BE2C (cell line): ENCODE measurements around the gene PPM1H.

Source experiments
- DNase-seq: peaks from one replicate; pipeline ENCODE4 v3.0.0-alpha.2; 2020
- H3K27me3 ChIP-seq: fragments of 250-450 bp; sonication (Bioruptor Pico); 2 replicates; pipeline ENCODE4 v1.5.1; 2020; ENCODE audit warnings: mild to moderate bottlenecking
- H3K36me3 ChIP-seq: fragments of 250-450 bp; sonication (Bioruptor Pico); 2 replicates; pipeline ENCODE4 v1.5.1; 2020; ENCODE audit warnings: mild to moderate bottlenecking
- H3K4me1 ChIP-seq: fragments of 250-450 bp; sonication (Bioruptor Pico); 2 replicates; pipeline ENCODE4 v1.5.1; 2020
- H3K4me3 ChIP-seq: 2 replicates; pipeline ENCODE4 v1.5.1; 2011; ENCODE audit warnings: low read depth, low read length
- H3K9me3 ChIP-seq: fragments of 250-450 bp; sonication (Bioruptor Pico); 2 replicates; pipeline ENCODE4 v1.5.1; 2020
- TF ChIP-seq, protein P1 (sequence below): IDR thresholded peaks from 2 replicates; pipeline ENCODE4 v1.5.1; 2012; ENCODE audit warnings: mild to moderate bottlenecking, low read depth, low read length

The PPM1H gene

GRCh38 chr12:62720661-62721330, 214.2 kb downstream of the PPM1H start:
- H3K4me1 ChIP-seq: no peaks in the 10 kb centered on the region
- no peaks in the 10 kb centered on the region for H3K9me3 ChIP-seq
- no peak overlapping the region for H3K4me3 ChIP-seq
- H3K36me3 ChIP-seq: no peaks in the 10 kb centered on the region
- H3K27me3 ChIP-seq: no peaks in the 10 kb centered on the region
- TF ChIP-seq, protein P1, sequence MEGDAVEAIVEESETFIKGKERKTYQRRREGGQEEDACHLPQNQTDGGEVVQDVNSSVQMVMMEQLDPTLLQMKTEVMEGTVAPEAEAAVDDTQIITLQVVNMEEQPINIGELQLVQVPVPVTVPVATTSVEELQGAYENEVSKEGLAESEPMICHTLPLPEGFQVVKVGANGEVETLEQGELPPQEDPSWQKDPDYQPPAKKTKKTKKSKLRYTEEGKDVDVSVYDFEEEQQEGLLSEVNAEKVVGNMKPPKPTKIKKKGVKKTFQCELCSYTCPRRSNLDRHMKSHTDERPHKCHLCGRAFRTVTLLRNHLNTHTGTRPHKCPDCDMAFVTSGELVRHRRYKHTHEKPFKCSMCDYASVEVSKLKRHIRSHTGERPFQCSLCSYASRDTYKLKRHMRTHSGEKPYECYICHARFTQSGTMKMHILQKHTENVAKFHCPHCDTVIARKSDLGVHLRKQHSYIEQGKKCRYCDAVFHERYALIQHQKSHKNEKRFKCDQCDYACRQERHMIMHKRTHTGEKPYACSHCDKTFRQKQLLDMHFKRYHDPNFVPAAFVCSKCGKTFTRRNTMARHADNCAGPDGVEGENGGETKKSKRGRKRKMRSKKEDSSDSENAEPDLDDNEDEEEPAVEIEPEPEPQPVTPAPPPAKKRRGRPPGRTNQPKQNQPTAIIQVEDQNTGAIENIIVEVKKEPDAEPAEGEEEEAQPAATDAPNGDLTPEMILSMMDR: no peak
- no peak for DNase-seq

DNA sequence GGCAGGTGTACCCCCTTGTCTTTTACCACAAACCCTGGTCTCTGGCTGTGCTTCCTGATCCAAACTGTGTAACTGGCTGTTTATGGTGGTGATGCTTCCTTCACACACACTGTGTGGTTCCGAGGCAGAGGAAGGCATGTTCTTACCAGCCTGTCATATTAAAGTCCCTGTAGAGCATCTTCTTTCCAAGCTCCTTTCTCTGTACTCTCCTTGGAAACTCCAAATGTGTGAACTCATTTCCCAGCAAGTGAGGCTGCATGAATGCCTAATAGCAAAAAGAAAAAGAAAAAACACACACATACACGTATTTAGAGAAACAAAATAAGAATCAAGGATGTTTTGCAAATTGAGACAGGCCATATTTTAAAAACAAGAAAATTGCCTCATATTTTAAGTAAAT, 214.9 kb downstream of the PPM1H start:
- no peaks in the 10 kb centered on the region for H3K9me3 ChIP-seq
- no peaks in the 10 kb centered on the region for H3K4me1 ChIP-seq
- H3K36me3 ChIP-seq: no peaks in the 10 kb centered on the region
- no peak overlapping the region for H3K4me3 ChIP-seq
- DNase-seq: no peak
- no peaks in the 10 kb centered on the region for H3K27me3 ChIP-seq
- TF ChIP-seq, protein P1: no peak

DNA sequence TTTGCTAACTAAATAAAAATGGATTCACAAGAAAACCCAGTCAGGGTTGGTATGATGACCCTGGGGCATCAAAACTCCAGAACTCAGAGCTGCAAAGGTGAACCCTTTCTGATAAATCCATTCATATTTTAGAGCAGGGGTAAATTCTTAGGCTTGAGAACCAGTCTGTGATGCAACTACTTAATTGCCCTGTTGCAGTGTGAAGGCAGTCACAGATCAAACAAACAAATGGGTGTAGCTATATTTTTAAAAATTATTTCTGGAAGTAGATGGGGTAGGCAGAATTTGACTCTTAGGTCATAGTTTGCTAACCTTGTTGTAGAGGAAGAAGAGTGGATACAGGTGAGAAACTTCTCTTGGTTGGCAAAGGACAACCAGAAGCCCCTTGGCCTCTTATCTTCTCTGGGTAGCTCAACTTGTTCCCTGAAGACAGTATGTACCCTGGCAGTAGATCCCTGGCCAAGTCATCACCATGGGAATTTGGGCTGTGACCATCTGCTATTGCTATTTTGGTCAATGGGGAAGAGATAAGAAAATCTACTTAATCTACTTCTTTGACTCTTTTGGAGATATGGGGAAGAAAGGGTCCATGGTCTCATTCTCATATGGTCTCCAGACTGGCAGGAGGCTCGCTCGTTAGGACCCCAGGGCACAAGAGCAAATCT, 216.1 kb downstream of the PPM1H start:
- Histone ChIP-seq H3K27me3 (no peaks in the 10 kb centered on the region), H3K9me3 (no peaks in the 10 kb centered on the region), H3K4me1 (no peaks in the 10 kb centered on the region), H3K4me3 (no peak overlapping the region), H3K36me3 (no peaks in the 10 kb centered on the region)
- no peak for DNase-seq
- TF ChIP-seq, protein P1: no peak

DNA sequence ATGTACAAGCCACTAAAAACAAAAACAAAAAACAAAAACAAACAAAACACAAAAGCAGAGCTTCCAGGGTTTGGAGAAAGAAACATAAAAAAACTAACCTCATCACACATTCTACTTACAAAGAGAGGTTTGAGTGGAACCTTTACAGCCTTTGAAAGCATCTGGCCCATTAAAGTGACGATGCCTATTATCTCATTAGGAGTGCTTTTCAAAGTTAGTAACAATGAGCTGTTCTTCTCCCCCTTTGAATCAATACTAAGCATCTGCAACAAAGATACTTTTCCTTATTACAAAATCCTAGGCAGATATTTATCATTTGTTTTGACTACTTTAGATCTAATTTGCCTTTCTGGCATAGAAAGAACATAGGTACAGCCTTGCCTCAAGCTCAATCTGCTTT, 217.3 kb downstream of the PPM1H start:
- no peaks in the 10 kb centered on the region for H3K27me3 ChIP-seq
- no peaks in the 10 kb centered on the region for H3K4me1 ChIP-seq
- TF ChIP-seq, protein P1: no peak
- no peaks in the 10 kb centered on the region for H3K9me3 ChIP-seq
- DNase-seq: no peak
- H3K36me3 ChIP-seq: no peaks in the 10 kb centered on the region
- H3K4me3 ChIP-seq: no peak overlapping the region

DNA sequence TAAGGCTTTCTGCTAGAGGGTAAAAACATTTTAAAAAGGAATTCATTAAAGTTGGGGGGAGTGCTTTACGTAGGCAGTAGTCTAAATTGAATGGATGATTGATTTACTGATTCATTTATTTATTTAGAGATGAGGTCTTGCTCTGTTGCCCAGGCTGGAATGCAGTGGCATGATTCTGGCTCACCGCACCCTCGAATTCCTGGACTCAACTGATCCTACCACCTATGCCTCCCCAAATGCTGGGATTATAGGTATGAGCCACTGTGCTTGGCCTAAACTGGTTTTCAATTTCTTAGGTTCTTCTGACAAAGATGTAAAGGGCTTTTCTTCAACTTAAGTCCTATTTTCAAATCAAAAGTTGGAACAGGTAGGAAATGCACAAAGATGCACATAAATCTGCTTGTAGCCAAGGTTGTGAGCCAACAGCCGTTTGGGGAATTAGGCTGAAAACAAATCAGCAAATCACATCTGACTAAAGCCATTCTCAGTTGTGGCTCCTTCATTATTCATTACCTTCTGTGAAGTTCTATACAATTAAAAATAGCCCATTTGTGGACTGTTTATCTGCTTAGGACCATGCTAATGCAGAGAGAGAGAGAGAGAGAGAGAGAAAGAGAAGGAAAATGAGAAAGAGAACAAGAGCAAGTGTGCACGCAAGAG, 218.0 kb downstream of the PPM1H start:
- Histone ChIP-seq H3K4me1 (no peaks in the 10 kb centered on the region), H3K36me3 (no peaks in the 10 kb centered on the region), H3K27me3 (no peaks in the 10 kb centered on the region), H3K4me3 (no peak overlapping the region), H3K9me3 (no peaks in the 10 kb centered on the region)
- TF ChIP-seq, protein P1: no peak
- no peak for DNase-seq

DNA sequence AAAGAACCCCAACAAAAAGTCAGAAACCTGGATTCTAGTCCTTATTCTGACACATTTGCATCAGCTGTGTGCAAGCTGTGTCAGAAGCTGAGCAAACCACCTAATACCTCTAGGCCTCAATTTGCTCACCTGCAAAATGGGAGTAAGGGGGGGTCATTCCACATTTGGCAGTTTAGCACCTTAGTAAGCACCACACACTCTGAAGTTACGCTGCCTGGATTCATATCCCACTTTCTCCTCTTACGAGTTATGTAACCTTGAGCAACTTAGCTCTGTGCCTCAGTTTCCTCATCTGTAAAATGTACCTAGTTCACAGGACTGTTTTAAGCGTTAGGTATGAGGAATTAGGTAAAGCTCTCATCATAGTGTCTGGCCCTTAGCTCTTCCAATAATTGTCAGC, 218.9 kb downstream of the PPM1H start:
- Histone ChIP-seq H3K4me1 (no peaks in the 10 kb centered on the region), H3K4me3 (no peak overlapping the region), H3K9me3 (no peaks in the 10 kb centered on the region), H3K36me3 (no peaks in the 10 kb centered on the region), H3K27me3 (no peaks in the 10 kb centered on the region)
- DNase-seq: no peak
- TF ChIP-seq, protein P1: no peak
